ENCODE measurements around the gene HEMGN.

HEMGN gene

GRCh38 chr9:97903177-97903576 is 34.8 kb downstream of the HEMGN start:
- in situ Hi-C loops (cut with MboI; ENCODE audit: low sequenced_read_pairs, unreplicated experiment), result loop anchor here (10.0 kb wide), 1 partner anchor 198 kb away; no protein-coding TSS in a partner anchor

GRCh38 chr9:97900738-97901565 is 37.0 kb downstream of the HEMGN start:
- peak; percentile 65 for DNase-seq (ENCODE audit: low spot score)
- peak; percentile 78 for TF ChIP-seq CTCF (IDR thresholded peaks at IDR 0.05; ENCODE audit: borderline replicate concordance, control extremely low read depth, extremely low read depth, insufficient read depth, missing control alignments)
- in situ Hi-C loops (cut with MboI; ENCODE audit: low sequenced_read_pairs, unreplicated experiment), result loop anchor here (10.0 kb wide), 1 partner anchor 196 kb away; no protein-coding TSS in a partner anchor

More at GRCh38 chr9:97903177-97903576, 34.8 kb downstream of the HEMGN start:
- no peak for TF ChIP-seq CTCF (IDR thresholded peaks at IDR 0.05; ENCODE audit: borderline replicate concordance, control extremely low read depth, extremely low read depth, insufficient read depth, missing control alignments)
- DNase-seq (ENCODE audit: low spot score), result no peak

GRCh38 chr9:97900103-97900737 is 37.8 kb downstream of the HEMGN start:
- no peak for DNase-seq (ENCODE audit: low spot score)
- in situ Hi-C loops (cut with MboI; ENCODE audit: low sequenced_read_pairs, unreplicated experiment), result loop anchor here (10.0 kb wide), 1 partner anchor 195 kb away; no protein-coding TSS in a partner anchor
- TF ChIP-seq CTCF (IDR thresholded peaks at IDR 0.05; ENCODE audit: borderline replicate concordance, control extremely low read depth, extremely low read depth, insufficient read depth, missing control alignments), result no peak

GRCh38 chr9:97895695-97896332 is 42.2 kb downstream of the HEMGN start:
- DNase-seq (ENCODE audit: low spot score), result no peak
- TF ChIP-seq CTCF (IDR thresholded peaks at IDR 0.05; ENCODE audit: borderline replicate concordance, control extremely low read depth, extremely low read depth, insufficient read depth, missing control alignments), result no peak
- in situ Hi-C loops (cut with MboI; ENCODE audit: low sequenced_read_pairs, unreplicated experiment), result loop anchor here (10.0 kb wide), 1 partner anchor 431 kb away; no protein-coding TSS in a partner anchor

GRCh38 chr9:97895211-97895610 is 42.8 kb downstream of the HEMGN start:
- DNase-seq (ENCODE audit: low spot score), result no peak
- no peak for TF ChIP-seq CTCF (IDR thresholded peaks at IDR 0.05; ENCODE audit: borderline replicate concordance, control extremely low read depth, extremely low read depth, insufficient read depth, missing control alignments)
- in situ Hi-C loops (cut with MboI; ENCODE audit: low sequenced_read_pairs, unreplicated experiment), result loop anchor here (10.0 kb wide), 1 partner anchor 430 kb away; no protein-coding TSS in a partner anchor

- TF ChIP-seq CTCF (IDR thresholded peaks at IDR 0.05; ENCODE audit: borderline replicate concordance, control extremely low read depth, extremely low read depth, insufficient read depth, missing control alignments), result no peak
- DNase-seq (ENCODE audit: low spot score), result no peak
- in situ Hi-C loops (cut with MboI; ENCODE audit: low sequenced_read_pairs, unreplicated experiment), result loop anchor here (5.0 to 10.0 kb wide), 2 partner anchors 170 to 428 kb away; no protein-coding TSS in a partner anchor
These were observed 45.6 kb downstream of the HEMGN start for GRCh38 chr9:97892421-97892820.
